Fibroblast of the aortic adventitia (primary cell): ENCODE data around the gene ACTL10. TPM values are rescaled to one million over a fixed set of nuclear protein-coding genes. Genes with fewer than 3 reads are reported as not detected.

Experiments
- DNase-seq: peaks from one replicate; pipeline ENCODE4 v3.0.0-alpha.2; 2010; ENCODE audit warnings: low read depth
- H3K4me3 ChIP-seq: 2 replicates; pipeline ENCODE4 v1.5.1; 2011; ENCODE audit warnings: low read depth, mild to moderate bottlenecking, control low read depth, low read length, moderate library complexity
- CTCF ChIP-seq: IDR thresholded peaks from 2 replicates; pipeline ENCODE4 v1.5.1; 2011; ENCODE audit warnings: mild to moderate bottlenecking, low read length, control low read depth, inconsistent platforms; ENCODE audit not compliant: insufficient read depth
- total RNA-seq: library from RNA; depleted of rRNA; stranded (reverse); fragments of >200 nt; gene quantifications from 2 replicates; pipeline ENCODE4 v1.2.3, GENCODE V29; 2012; ENCODE audit warnings: low replicate concordance

Gene ACTL10
- total RNA-seq, 1 donor, result 2.2 TPM

GRCh38 chr20:33701629-33702450, 35.1 kb downstream of the ACTL10 start:
- H3K4me3 ChIP-seq, result no peak overlapping the region
- TF ChIP-seq CTCF, result no peak

GRCh38 chr20:33702861-33703260, 36.1 kb downstream of the ACTL10 start:
- no peak for DNase-seq
- no peak overlapping the region for H3K4me3 ChIP-seq
- no peak for TF ChIP-seq CTCF

More at GRCh38 chr20:33701629-33702450, 35.1 kb downstream of the ACTL10 start:
- no peak for DNase-seq

GRCh38 chr20:33703498-33704137, 36.9 kb downstream of the ACTL10 start:
- no peak for DNase-seq
- no peak overlapping the region for H3K4me3 ChIP-seq
- no peak for TF ChIP-seq CTCF

GRCh38 chr20:33704197-33704924, 37.6 kb downstream of the ACTL10 start:
- no peak overlapping the region for H3K4me3 ChIP-seq
- no peak for TF ChIP-seq CTCF
- no peak for DNase-seq

GRCh38 chr20:33707668-33708067, 40.9 kb downstream of the ACTL10 start:
- no peak for DNase-seq
- H3K4me3 ChIP-seq, result no peak overlapping the region
- no peak for TF ChIP-seq CTCF

GRCh38 chr20:33709398-33709797, 42.7 kb downstream of the ACTL10 start:
- DNase-seq, result no peak
- TF ChIP-seq CTCF, result no peak
- H3K4me3 ChIP-seq, result no peak overlapping the region
